Progenitor cell of endocrine pancreas (in vitro differentiated cells): Measurements from ENCODE around the gene SMOC2. TPM values are rescaled to one million over a fixed set of nuclear protein-coding genes. Genes with fewer than 3 reads are reported as not detected.

Experiments
- DNase-seq: peaks from one replicate; pipeline ENCODE4 v3.0.0; 2021; ENCODE audit warnings: low spot score; ENCODE audit not compliant: unreplicated experiment
- H3K27ac Mint-ChIP-seq: 2 replicates; pipeline ENCODE4 v1.8.0; 2021; ENCODE audit warnings: mild to moderate bottlenecking, moderate library complexity, mixed read lengths
- H3K27me3 Mint-ChIP-seq: 2 replicates; pipeline ENCODE4 v1.8.0; 2021; ENCODE audit warnings: mixed read lengths
- H3K36me3 Mint-ChIP-seq: 2 replicates; pipeline ENCODE4 v1.8.0; 2022; ENCODE audit warnings: mixed read lengths; ENCODE audit not compliant: insufficient read depth
- H3K4me1 Mint-ChIP-seq: 2 replicates; pipeline ENCODE4 v1.8.0; 2021; ENCODE audit warnings: low read depth, mixed read lengths
- H3K4me3 Mint-ChIP-seq: 2 replicates; pipeline ENCODE4 v1.8.0; 2021; ENCODE audit warnings: low read depth, mild to moderate bottlenecking, moderate library complexity, mixed read lengths
- H3K9me3 Mint-ChIP-seq: 2 replicates; pipeline ENCODE4 v1.8.0; 2021; ENCODE audit warnings: low read depth, mixed read lengths
- total RNA-seq: library from RNA; stranded (reverse); gene quantifications from 2 replicates; pipeline ENCODE4 v1.2.1, GENCODE V29; 2021
- TF ChIP-seq, protein P1 (sequence below): fragments of 200-600 bp; sonication (generic); IDR thresholded peaks from one replicate; pipeline ENCODE4 v1.5.0; 2021; ENCODE audit warnings: antibody characterized with exemption, mild to moderate bottlenecking; ENCODE audit not compliant: unreplicated experiment

Gene SMOC2
- total RNA-seq, 1 donor from 2014 or later = 5.9 TPM

DNA sequence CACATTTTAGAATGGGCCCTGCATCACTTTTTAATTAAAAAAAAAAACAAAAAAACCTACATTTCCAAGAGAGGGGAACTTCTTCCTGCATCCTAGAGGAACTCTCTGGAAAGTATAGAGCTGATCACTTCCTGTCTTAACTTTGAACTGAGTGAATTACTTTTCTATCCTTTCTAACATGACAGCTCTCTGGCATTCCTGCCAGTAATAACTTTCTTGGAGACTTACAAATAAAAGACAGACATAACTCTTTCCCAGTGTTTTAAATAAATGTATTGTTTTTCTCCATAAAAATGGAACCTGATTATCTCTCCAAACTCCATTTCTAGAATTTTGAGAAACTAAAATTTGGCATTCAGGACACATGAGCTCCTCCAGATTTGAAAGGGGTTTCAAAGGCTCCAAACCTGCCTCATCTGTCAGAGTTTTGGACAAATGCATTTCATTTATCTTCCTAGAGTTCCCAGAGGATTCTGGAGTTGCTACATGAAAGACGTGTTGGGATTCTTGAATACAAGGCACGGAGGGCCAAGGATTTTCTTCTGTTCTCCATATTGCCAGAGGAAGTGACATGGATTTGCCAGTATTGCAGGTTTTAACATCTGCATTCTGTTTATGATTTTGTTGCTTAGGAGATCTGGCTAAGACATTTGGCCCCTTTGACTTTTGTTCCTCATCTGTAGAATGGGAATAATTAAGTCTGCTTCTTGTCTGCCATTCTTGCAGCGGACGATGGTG is 2.0 kb upstream of the SMOC2 start:
- H3K27ac Mint-ChIP-seq = no peak overlapping the region
- H3K9me3 Mint-ChIP-seq = peaks cover 4% of the 10 kb centered on the region
- no peak for DNase-seq
- TF ChIP-seq, protein P1, sequence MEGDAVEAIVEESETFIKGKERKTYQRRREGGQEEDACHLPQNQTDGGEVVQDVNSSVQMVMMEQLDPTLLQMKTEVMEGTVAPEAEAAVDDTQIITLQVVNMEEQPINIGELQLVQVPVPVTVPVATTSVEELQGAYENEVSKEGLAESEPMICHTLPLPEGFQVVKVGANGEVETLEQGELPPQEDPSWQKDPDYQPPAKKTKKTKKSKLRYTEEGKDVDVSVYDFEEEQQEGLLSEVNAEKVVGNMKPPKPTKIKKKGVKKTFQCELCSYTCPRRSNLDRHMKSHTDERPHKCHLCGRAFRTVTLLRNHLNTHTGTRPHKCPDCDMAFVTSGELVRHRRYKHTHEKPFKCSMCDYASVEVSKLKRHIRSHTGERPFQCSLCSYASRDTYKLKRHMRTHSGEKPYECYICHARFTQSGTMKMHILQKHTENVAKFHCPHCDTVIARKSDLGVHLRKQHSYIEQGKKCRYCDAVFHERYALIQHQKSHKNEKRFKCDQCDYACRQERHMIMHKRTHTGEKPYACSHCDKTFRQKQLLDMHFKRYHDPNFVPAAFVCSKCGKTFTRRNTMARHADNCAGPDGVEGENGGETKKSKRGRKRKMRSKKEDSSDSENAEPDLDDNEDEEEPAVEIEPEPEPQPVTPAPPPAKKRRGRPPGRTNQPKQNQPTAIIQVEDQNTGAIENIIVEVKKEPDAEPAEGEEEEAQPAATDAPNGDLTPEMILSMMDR = no peak
- peaks cover 80% of the 10 kb centered on the region for H3K27me3 Mint-ChIP-seq
- H3K36me3 Mint-ChIP-seq = peaks cover 2% of the 10 kb centered on the region
- H3K4me1 Mint-ChIP-seq = peaks cover 10% of the 10 kb centered on the region
- H3K4me3 Mint-ChIP-seq = no peak overlapping the region

- Mint-ChIP-seq H3K4me3 (peak overlapping the region; percentile 74), H3K27me3 (peaks cover 81% of the 10 kb centered on the region), H3K4me1 (peaks cover 10% of the 10 kb centered on the region), H3K36me3 (peaks cover 2% of the 10 kb centered on the region), H3K9me3 (peaks cover 4% of the 10 kb centered on the region), H3K27ac (peak overlapping the region; percentile 27)
- DNase-seq = no peak
- TF ChIP-seq, protein P1 = no peak
These were observed 1.1 kb upstream of the SMOC2 start for GRCh38 chr6:168439794-168440450.

DNA sequence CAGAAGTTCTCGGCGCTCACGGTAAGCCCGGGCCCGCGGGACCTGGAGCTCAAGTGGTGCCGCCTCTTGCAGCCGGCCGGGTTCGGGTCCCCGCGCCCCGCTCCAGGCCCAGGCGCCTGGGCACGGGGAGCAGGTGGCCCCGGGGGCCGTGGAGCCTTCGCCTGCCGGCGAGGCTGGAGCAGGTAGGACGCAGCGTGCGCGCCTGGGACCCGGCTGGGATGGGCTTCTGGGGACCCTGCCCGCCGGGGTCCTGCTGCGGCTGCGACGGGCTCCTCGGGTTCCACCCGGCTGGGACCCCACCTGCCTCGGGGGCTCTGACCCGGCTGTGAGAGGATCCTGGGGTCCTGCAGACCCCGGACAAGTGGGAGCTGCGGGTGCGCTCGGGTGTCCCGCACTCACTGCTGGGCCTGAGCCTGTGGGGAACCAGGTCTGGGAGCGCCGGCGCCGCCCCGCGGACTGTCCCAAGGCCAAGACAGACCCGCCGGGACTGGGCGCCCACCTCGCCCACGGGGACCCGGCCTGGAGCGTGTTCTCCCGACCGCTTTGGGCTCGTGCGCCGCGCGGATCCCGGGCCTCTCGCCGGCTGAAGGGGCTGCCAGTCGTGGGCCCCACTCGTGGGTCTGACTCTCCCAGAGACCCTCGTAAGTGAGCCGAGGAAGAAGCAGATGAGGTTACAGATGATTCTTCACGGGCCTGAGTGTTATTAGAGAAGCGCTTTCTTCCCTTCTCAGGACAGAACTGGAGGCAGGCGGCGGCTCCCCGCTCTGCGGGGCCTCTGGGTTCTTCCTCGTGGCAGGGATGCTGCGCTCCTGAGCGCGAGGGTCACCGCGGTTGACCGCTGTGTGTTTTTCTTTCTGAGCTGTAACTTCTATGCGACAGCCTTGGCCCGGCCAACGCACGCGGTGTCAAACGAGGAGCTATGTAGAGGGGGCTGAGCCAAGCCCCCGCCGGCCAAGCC is 729 bp downstream of the SMOC2 start:
- TF ChIP-seq, protein P1 = no peak
- H3K27me3 Mint-ChIP-seq = peaks cover 71% of the 10 kb centered on the region
- H3K4me3 Mint-ChIP-seq = peak overlapping the region; percentile 63
- H3K4me1 Mint-ChIP-seq = peaks cover 10% of the 10 kb centered on the region
- no peak for DNase-seq
- H3K9me3 Mint-ChIP-seq = no peaks in the 10 kb centered on the region
- H3K27ac Mint-ChIP-seq = no peak overlapping the region
- H3K36me3 Mint-ChIP-seq = peaks cover 3% of the 10 kb centered on the region

DNA sequence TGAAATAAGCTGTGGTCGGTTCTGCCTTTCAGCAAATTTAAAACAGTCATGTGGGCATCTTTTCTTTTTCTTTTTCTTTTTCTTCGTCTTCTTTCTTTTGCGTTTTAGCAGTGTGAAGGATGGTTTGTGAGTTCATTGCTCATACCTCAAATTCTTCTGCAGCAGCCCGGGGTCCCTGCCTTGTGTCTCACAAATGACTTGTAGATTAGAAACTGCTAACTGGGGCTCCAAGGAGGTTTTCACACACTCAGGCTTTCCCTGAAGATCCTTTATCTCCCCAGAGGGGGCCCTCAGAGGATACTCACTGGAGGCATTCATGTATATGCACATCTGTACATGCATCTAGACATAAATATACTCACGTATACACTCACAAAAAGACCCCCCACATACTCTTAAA is 1.7 kb downstream of the SMOC2 start:
- Mint-ChIP-seq H3K27me3 (peaks cover 75% of the 10 kb centered on the region), H3K36me3 (peaks cover 3% of the 10 kb centered on the region), H3K27ac (no peak overlapping the region), H3K9me3 (no peaks in the 10 kb centered on the region), H3K4me1 (peaks cover 10% of the 10 kb centered on the region), H3K4me3 (peak overlapping the region; percentile 61)
- TF ChIP-seq, protein P1 = no peak
- DNase-seq = no peak

GRCh38 chr6:168447282-168447681 is 6.3 kb downstream of the SMOC2 start:
- Mint-ChIP-seq H3K4me3 (no peak overlapping the region), H3K9me3 (no peaks in the 10 kb centered on the region), H3K27ac (no peak overlapping the region), H3K27me3 (peaks cover 72% of the 10 kb centered on the region), H3K36me3 (peaks cover 3% of the 10 kb centered on the region), H3K4me1 (peaks cover 3% of the 10 kb centered on the region)
- TF ChIP-seq, protein P1 = no peak
- DNase-seq = no peak
